Measurements from ENCODE around the gene GALNT13. TPM values are rescaled to one million over a fixed set of nuclear protein-coding genes. Genes with fewer than 3 reads are reported as not detected.

GALNT13 gene
- total RNA-seq, 2 experiments from 2014 or later = 0.32 to 0.60 TPM

DNA sequence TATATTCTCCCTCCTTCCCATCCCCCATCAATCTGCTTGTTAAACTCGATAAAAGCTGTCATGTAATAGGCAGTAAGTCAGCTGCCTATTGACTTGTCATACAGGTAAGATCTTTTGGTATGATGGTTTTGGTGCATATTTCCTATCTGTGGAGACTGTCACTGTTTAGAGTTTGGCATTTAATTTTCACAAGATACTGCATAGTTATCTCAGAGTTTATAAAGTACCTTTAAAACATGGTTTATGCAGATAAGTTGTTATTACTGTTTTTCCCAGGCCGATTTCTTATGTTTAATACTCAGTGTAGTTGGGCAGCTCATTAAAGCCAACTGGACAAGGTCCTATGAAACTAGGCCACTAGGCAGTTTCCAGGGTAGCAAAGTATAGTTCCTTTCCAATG lies 222.1 kb downstream of the GALNT13 start:
- intact Hi-C loops (cut with micrococcal nuclease) = no loop called here
- no peaks in the 10 kb centered on the region for H3K4me1 Mint-ChIP-seq (ENCODE audit: low read depth)
- ATAC-seq = no peak
- no peaks in the 10 kb centered on the region for H3K36me3 Mint-ChIP-seq (ENCODE audit: low read depth)
- POLR2A ChIA-PET = no interaction called here
- no peak for DNase-seq
- H3K27me3 Mint-ChIP-seq = no peaks in the 10 kb centered on the region
- TF ChIP-seq CTCF (IDR thresholded peaks at IDR 0.05) = no peak
- H3K9me3 Mint-ChIP-seq = peaks cover 8% of the 10 kb centered on the region
- no peak overlapping the region for H3K4me3 Mint-ChIP-seq
- H3K27ac Mint-ChIP-seq = no peak overlapping the region
- CTCF ChIA-PET = no interaction called here

GRCh38 chr2:154097833-154098398 lies 226.2 kb downstream of the GALNT13 start:
- TF ChIP-seq CTCF (IDR thresholded peaks at IDR 0.05) = no peak
- ChIA-PET CTCF (no interaction called here), POLR2A (no interaction called here)
- Mint-ChIP-seq H3K9me3 (peaks cover 12% of the 10 kb centered on the region), H3K27me3 (no peaks in the 10 kb centered on the region), H3K4me1 (ENCODE audit: low read depth) (no peaks in the 10 kb centered on the region), H3K27ac (no peak overlapping the region), H3K4me3 (no peak overlapping the region), H3K36me3 (ENCODE audit: low read depth) (no peaks in the 10 kb centered on the region)
- no peak for ATAC-seq
- intact Hi-C loops (cut with micrococcal nuclease) = no loop called here
- DNase-seq = no peak

DNA sequence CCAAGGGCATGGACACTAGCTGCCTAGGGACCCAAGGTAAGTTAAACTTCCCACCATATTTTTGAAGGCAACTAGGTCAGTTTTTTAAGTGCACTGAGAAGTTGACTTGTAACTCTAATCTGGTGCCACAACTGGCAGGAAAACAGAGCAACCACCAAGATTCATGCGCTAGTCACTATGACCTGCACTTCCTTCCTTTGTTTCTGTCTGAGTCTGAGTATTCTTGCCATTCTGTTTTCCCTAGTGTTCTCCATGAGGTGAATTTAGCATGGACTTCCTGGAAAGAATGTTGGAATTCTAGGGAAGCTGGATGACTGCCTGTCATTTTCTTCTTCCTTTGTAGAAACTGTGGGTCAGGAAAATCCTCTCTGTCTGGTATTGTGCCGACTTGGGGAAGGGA lies 249.0 kb downstream of the GALNT13 start:
- ATAC-seq (no peak), DNase-seq (no peak)
- Mint-ChIP-seq H3K36me3 (ENCODE audit: low read depth) (no peaks in the 10 kb centered on the region), H3K4me3 (no peak overlapping the region), H3K9me3 (peaks cover 8% of the 10 kb centered on the region), H3K27me3 (no peaks in the 10 kb centered on the region), H3K4me1 (ENCODE audit: low read depth) (no peaks in the 10 kb centered on the region), H3K27ac (no peak overlapping the region)
- CTCF ChIA-PET = no interaction called here
- TF ChIP-seq CTCF (IDR thresholded peaks at IDR 0.05) = no peak
- intact Hi-C loops (cut with micrococcal nuclease) = loop anchor here (10.0 kb wide), 1 partner anchor 166 kb away; no protein-coding TSS in a partner anchor
- POLR2A ChIA-PET = no interaction called here

DNA sequence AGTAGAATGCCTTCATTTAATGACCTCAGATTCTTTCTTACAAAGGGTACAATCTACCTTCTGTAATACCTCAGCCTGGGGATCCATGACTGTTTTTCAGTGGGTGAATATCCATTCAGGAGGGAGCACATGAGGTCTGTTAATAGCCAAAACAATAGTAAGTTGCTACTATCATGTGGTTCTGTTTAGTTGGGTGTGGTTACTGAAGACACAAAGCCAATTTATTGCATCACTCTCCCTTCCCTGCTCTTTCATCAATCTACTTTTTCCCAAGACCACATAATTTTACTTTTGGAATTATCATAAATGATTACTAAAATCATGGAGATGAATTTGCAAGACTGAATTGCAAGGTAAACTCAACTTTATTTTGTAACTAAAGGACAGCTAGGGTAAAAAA lies 254.2 kb downstream of the GALNT13 start:
- no peak overlapping the region for H3K4me3 Mint-ChIP-seq
- ChIA-PET CTCF (no interaction called here), POLR2A (no interaction called here)
- no peaks in the 10 kb centered on the region for H3K36me3 Mint-ChIP-seq (ENCODE audit: low read depth)
- peaks cover 6% of the 10 kb centered on the region for H3K9me3 Mint-ChIP-seq
- H3K27me3 Mint-ChIP-seq = no peaks in the 10 kb centered on the region
- intact Hi-C loops (cut with micrococcal nuclease) = loop anchor here (10.0 kb wide), 1 partner anchor 171 kb away; no protein-coding TSS in a partner anchor
- H3K27ac Mint-ChIP-seq = no peak overlapping the region
- H3K4me1 Mint-ChIP-seq (ENCODE audit: low read depth) = no peaks in the 10 kb centered on the region
- DNase-seq (no peak), ATAC-seq (no peak)
- no peak for TF ChIP-seq CTCF (IDR thresholded peaks at IDR 0.05)

DNA sequence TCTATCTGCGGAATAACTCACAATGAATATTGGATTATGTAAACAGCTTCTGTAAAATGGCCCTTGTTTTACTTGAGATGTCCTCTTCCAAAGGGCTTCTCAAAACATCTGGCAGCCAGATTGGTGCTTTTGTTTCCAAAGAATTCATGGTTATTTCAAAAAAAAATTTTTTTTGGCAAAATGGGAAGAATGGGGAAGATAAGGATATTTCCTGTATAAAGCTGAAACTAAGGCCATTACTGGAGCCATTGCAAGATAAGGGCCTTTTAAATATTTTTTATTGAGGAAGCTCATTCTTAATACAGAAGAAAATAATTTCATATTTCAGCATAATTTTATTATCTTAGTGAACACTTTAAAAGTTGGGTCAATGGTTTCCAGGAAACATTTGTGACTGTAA lies 259.1 kb downstream of the GALNT13 start:
- intact Hi-C loops (cut with micrococcal nuclease) = no loop called here
- CTCF ChIA-PET = interaction anchor here (1.1 kb wide), 1 partner anchor 226 kb away, joined by 4 read pairs; no protein-coding TSS in a partner anchor
- no peaks in the 10 kb centered on the region for H3K36me3 Mint-ChIP-seq (ENCODE audit: low read depth)

More for the DNA sequence above, 259.1 kb downstream of the GALNT13 start:
- no peaks in the 10 kb centered on the region for H3K4me1 Mint-ChIP-seq (ENCODE audit: low read depth)
- no peaks in the 10 kb centered on the region for H3K27me3 Mint-ChIP-seq
- ATAC-seq (no peak), DNase-seq (no peak)
- H3K9me3 Mint-ChIP-seq = peaks cover 6% of the 10 kb centered on the region
- H3K4me3 Mint-ChIP-seq = no peak overlapping the region
- POLR2A ChIA-PET = no interaction called here
- no peak overlapping the region for H3K27ac Mint-ChIP-seq
- TF ChIP-seq CTCF (IDR thresholded peaks at IDR 0.05) = no peak
